RWPE1 (cell line): ENCODE data around the gene DENND1A.

Experiments used
- CTCF ChIA-PET: fragments of 350-600 bp; sonication (Branson Sonifier 250); formaldehyde crosslinking; extraction: SDS; loops from one replicate; lab custom pipeline; 2021; lab: Yijun Ruan, JAX
- POLR2A ChIA-PET: fragments of 400-600 bp; formaldehyde crosslinking; extraction: SDS; loops from one replicate; lab custom pipeline; 2020; ENCODE audit warnings: antibody characterized with exemption; ENCODE audit not compliant: low non-redundant PET; lab: Yijun Ruan, JAX
- DNase-seq: peaks from one replicate; pipeline ENCODE4 v3.0.0; 2012; ENCODE audit warnings: low spot score
- H3K27ac ChIP-seq: fragments of 450-650 bp; 2 replicates; pipeline ENCODE4 v1.5.1; 2017
- TF ChIP-seq, protein P1 (sequence below): fragments of 450-650 bp; conservative IDR thresholded peaks from 2 replicates; pipeline ENCODE4 v1.5.1; 2017; ENCODE audit warnings: low read depth, mild to moderate bottlenecking

The DENND1A gene

DNA sequence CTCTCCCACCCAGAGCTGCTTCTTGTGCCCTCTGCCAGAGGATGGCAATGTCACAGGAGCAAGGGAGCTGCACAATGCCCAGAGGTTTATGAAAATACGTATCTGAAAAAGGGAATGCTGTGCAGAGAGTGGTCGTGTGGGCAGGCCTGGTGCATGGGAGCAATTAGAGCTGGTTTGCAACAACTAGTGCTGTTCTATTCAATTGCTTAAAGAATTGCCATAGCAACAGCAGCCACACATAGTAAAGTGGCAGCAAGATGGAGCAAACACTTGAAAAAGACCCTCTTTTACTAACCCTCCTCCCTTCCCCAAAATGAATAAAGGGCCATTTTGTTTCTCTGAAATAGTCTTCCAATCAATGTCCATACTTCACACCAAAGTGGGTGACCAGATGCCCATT is 407.7 kb downstream of the DENND1A start:
- POLR2A ChIA-PET: no interaction called here
- DNase-seq: no peak
- H3K27ac ChIP-seq: no peak overlapping the region
- TF ChIP-seq, protein P1, sequence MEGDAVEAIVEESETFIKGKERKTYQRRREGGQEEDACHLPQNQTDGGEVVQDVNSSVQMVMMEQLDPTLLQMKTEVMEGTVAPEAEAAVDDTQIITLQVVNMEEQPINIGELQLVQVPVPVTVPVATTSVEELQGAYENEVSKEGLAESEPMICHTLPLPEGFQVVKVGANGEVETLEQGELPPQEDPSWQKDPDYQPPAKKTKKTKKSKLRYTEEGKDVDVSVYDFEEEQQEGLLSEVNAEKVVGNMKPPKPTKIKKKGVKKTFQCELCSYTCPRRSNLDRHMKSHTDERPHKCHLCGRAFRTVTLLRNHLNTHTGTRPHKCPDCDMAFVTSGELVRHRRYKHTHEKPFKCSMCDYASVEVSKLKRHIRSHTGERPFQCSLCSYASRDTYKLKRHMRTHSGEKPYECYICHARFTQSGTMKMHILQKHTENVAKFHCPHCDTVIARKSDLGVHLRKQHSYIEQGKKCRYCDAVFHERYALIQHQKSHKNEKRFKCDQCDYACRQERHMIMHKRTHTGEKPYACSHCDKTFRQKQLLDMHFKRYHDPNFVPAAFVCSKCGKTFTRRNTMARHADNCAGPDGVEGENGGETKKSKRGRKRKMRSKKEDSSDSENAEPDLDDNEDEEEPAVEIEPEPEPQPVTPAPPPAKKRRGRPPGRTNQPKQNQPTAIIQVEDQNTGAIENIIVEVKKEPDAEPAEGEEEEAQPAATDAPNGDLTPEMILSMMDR: no peak
- CTCF ChIA-PET: interaction anchor here (1.1 kb wide), 1 partner anchor 48 kb away, joined by 3 read pairs; no protein-coding TSS in a partner anchor

DNA sequence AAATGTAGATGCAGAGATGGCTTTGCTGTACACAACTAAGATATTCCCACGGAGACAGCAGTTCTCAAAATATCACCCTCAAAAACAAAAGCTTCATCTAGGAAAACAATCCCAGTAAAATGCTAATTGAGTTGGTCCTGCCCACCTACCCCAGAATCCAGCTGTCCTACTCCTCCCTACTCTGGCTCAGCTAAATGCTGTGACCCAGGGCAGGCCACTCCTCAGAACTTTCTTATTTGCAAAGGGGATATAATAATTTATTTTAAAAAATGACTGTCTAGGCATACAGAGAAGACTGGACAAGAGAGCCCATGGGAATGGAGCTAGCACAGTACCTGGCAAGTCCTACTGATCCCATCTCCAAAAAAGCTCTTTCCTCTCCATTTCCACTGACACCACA is 411.6 kb downstream of the DENND1A start:
- CTCF ChIA-PET: interaction anchor here (1.2 kb wide), 1 partner anchor 25 kb away, joined by 4 read pairs; no protein-coding TSS in a partner anchor
- POLR2A ChIA-PET: no interaction called here
- no peak overlapping the region for H3K27ac ChIP-seq
- TF ChIP-seq, protein P1: no peak
- DNase-seq: no peak

DNA sequence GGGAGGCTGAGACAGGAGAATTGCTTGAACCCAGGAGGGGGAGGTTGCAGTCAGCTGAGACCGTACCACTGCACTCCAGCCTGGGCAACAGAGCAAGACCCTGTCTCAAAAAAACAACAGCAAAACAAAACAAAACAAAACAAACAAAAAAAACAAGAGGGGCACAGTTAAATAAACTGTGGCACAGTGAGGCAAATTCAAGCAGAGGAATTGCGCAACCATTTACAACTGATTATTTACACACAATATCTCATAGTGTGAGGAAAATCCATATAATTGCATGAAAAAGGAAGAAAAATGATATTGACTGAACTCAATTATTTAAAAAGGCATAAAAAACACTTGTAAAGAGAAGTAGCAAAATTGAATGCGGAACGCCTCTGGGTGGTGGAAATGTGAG is 412.4 kb downstream of the DENND1A start:
- TF ChIP-seq, protein P1: no peak
- no peak overlapping the region for H3K27ac ChIP-seq
- CTCF ChIA-PET: interaction anchor here (0.6 to 1.2 kb wide), 2 partner anchors 26 to 425 kb away, joined by 3 to 4 read pairs; no protein-coding TSS in a partner anchor
- no peak for DNase-seq
- POLR2A ChIA-PET: no interaction called here

DNA sequence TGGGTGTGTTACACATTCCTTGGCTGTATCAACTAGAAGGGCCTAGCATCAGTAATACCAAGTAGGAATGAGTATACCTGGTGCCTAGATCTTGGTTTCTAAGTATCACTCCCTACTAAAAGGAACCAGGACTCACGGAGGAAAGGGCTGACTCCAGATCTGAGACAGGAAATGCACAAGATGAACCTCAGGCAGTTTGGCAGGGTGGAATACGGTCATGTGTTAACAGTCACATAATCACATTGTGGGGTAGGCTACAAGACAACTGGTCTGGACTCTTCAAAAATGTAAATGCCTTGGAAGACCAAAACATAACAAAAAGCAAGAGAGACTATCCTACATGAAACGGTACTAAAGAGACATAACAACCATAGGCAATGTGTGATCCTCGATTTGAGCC is 415.2 kb downstream of the DENND1A start:
- no peak overlapping the region for H3K27ac ChIP-seq
- POLR2A ChIA-PET: no interaction called here
- DNase-seq: no peak
- CTCF ChIA-PET: no interaction called here
- TF ChIP-seq, protein P1: no peak

DNA sequence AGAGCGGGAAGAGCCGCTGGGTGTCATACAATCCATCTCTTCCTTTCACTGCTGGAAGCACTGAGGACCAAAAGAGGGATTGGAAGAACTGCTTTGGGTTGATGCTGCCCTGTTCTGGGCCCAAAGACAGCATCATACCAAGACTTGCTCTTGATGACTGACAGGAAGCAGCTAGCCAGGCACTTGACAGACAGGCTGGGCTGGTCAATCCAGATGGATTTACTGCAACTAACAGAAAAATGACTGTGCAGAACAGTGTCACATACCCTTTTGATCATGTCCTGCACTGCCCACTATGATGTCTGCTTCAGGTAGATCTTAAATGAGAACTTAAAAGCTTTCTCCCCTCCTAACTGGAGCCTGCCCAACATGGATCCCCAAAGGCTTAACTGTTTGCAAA is 416.4 kb downstream of the DENND1A start:
- no peak overlapping the region for H3K27ac ChIP-seq
- POLR2A ChIA-PET: no interaction called here
- no peak for DNase-seq
- CTCF ChIA-PET: no interaction called here
- TF ChIP-seq, protein P1: no peak

DNA sequence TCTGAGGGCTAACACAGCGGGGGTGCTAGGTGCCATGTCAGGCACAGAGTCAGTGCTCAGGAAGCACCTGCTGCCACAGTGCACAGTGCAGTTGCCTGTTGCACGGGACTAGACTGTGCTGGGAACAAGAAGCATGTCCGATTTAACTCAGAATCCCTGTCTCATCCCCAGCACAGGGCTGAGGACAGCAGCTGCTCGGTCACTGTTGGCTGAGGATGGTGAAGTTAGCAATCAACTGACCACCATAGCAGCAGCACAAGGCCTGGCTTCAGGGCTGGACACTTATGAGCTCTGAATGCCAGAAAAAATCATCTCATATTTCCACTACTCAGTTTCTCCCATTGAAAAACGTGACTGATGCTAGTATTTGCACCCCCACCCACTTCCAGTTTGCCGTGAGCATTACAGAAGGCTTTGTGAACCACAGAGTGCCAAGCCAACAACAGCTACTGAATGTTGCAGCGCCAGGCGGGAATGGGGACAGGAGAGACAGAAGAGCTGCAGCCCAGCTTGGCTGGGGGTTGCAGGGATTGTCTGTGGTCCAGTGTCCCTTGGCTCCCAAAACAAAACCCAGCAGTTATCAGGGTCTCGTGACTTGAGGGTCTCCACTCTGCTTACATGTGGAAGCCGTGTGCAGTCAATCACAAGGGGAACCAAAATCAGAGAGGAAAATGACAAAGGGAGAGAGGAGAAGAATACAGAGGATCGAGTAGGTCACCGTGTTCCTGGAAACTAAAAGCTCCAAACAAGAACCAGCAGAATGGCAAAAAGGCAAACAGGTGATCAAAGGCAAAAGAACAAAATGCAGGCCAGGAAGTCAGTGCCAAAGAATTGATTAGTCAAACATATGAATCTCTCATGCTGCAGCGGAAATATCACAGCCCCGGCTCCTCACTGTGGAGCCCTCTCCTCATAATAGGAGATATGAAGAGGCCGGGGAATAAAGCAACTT is 418.3 kb downstream of the DENND1A start:
- DNase-seq: no peak
- POLR2A ChIA-PET: no interaction called here
- TF ChIP-seq, protein P1: no peak
- CTCF ChIA-PET: no interaction called here
- no peak overlapping the region for H3K27ac ChIP-seq
